IMR-90 (cell line): ENCODE data around the gene COL5A3. TPM values are rescaled to one million over a fixed set of nuclear protein-coding genes. Genes with fewer than 3 reads are reported as not detected.

Experiments
- ATAC-seq: fragments of 200-7000 bp; cut with Tn5 transposase; 2 replicates; pipeline ENCODE4 v1.9.1; 2020; ENCODE audit warnings: low read depth, mild to moderate bottlenecking, moderate library complexity
- BruUV-seq: library from RNA; stranded (reverse); fragments of 400-500 nt; replicated peaks from 2 replicates; lab custom pipeline; 2021; lab: Mats Ljungman, UMichigan
- CTCF ChIA-PET: fragments of 300-600 bp; formaldehyde crosslinking; extraction: SDS; loops from one replicate; lab custom pipeline; 2021; ENCODE audit warnings: antibody characterized with exemption; lab: Yijun Ruan, JAX
- POLR2A ChIA-PET: fragments of 300-600 bp; sonication (Branson Sonifier 250); formaldehyde crosslinking; loops from one replicate; lab custom pipeline; 2022; ENCODE audit warnings: antibody characterized with exemption; ENCODE audit not compliant: unreplicated experiment; lab: Charles Lee
- DNase-seq: peaks from one replicate; pipeline ENCODE4 v3.0.0; 2013
- H2AFZ ChIP-seq: replicated peaks from 2 replicates; pipeline ENCODE3; 2013; ENCODE audit warnings: low read length, mild to moderate bottlenecking; ENCODE audit not compliant: poor library complexity
- H2AK5ac ChIP-seq: 2 replicates; pipeline ENCODE4 v1.6.1; 2013; ENCODE audit warnings: low read depth, low read length, inconsistent platforms
- H2AK9ac ChIP-seq: replicated peaks from 2 replicates; pipeline ENCODE3; 2013; ENCODE audit warnings: mild to moderate bottlenecking, low read depth, low read length, moderate library complexity; ENCODE audit not compliant: poor library complexity
- H2BK120ac ChIP-seq: 2 replicates; pipeline ENCODE4 v1.6.1; 2013; ENCODE audit warnings: low read depth, low read length, inconsistent platforms
- H2BK15ac ChIP-seq: 3 replicates; pipeline ENCODE4 v1.6.1; 2013; ENCODE audit warnings: low read depth, low read length, inconsistent platforms
- H2BK20ac ChIP-seq: 2 replicates; pipeline ENCODE4 v1.6.1; 2013; ENCODE audit warnings: low read depth, mild to moderate bottlenecking, inconsistent platforms, low read length, moderate library complexity
- H2BK5ac ChIP-seq: 2 replicates; pipeline ENCODE4 v1.6.1; 2013; ENCODE audit warnings: mild to moderate bottlenecking, low read depth, low read length, inconsistent platforms; ENCODE audit not compliant: poor library complexity, severe bottlenecking
- H3K14ac ChIP-seq: replicated peaks from 2 replicates; pipeline ENCODE4 v1.6.1; 2013; ENCODE audit warnings: low read depth, low read length, inconsistent platforms
- H3K18ac ChIP-seq: 2 replicates; pipeline ENCODE4 v1.6.1; 2013; ENCODE audit warnings: low read depth, low read length, control low read depth
- H3K23ac ChIP-seq: 2 replicates; pipeline ENCODE4 v1.6.1; 2013; ENCODE audit warnings: low read depth, low read length, inconsistent platforms
- H3K27ac ChIP-seq: 2 replicates; pipeline ENCODE4 v1.5.1; 2013; ENCODE audit warnings: mild to moderate bottlenecking, control low read depth, low read length; ENCODE audit not compliant: insufficient read depth
- H3K27me3 ChIP-seq: 2 replicates; pipeline ENCODE4 v1.6.1; 2013; ENCODE audit warnings: low read length; ENCODE audit not compliant: control insufficient read depth, insufficient read depth
- H3K36me3 ChIP-seq: 2 replicates; pipeline ENCODE4 v1.6.1; 2013; ENCODE audit warnings: low read length, mixed read lengths; ENCODE audit not compliant: control insufficient read depth, insufficient read depth
- H3K4ac ChIP-seq: 2 replicates; pipeline ENCODE4 v1.6.1; 2013; ENCODE audit warnings: low read depth, low read length, inconsistent platforms
- H3K4me1 ChIP-seq: 2 replicates; pipeline ENCODE4 v1.6.1; 2013; ENCODE audit warnings: low read length, mixed read lengths; ENCODE audit not compliant: control insufficient read depth, insufficient read depth
- H3K4me2 ChIP-seq: 2 replicates; pipeline ENCODE4 v1.6.1; 2013; ENCODE audit warnings: low read depth, mild to moderate bottlenecking, control low read depth, low read length, moderate library complexity
- H3K4me3 ChIP-seq: 2 replicates; pipeline ENCODE4 v1.5.1; 2013; ENCODE audit warnings: low read depth, mild to moderate bottlenecking, control low read depth, low read length, moderate library complexity; ENCODE audit not compliant: insufficient read depth
- H3K56ac ChIP-seq: 2 replicates; pipeline ENCODE4 v1.6.1; 2013; ENCODE audit warnings: low read length, inconsistent platforms; ENCODE audit not compliant: insufficient read depth; ENCODE audit errors: extremely low read depth
- H3K79me1 ChIP-seq, 2 experiments: 2 replicates each; pipeline ENCODE4 v1.6.1; 2013; ENCODE audit warnings: low read length in 2 of 2, inconsistent platforms in 1 of 2, low read depth in 1 of 2
- H3K9ac ChIP-seq: 2 replicates; pipeline ENCODE4 v1.6.1; 2013; ENCODE audit warnings: low read depth, low read length, control low read depth
- H3K9me1 ChIP-seq: 2 replicates; pipeline ENCODE4 v1.6.1; 2013; ENCODE audit warnings: low read length, inconsistent platforms; ENCODE audit not compliant: insufficient read depth
- H3K9me3 ChIP-seq: 2 replicates; pipeline ENCODE4 v1.6.1; 2013; ENCODE audit warnings: low read length; ENCODE audit not compliant: control insufficient read depth, insufficient read depth
- H4K20me1 ChIP-seq: 2 replicates; pipeline ENCODE4 v1.6.1; 2013; ENCODE audit warnings: low read length, inconsistent platforms; ENCODE audit not compliant: insufficient read depth
- H4K5ac ChIP-seq: 2 replicates; pipeline ENCODE4 v1.6.1; 2013; ENCODE audit warnings: mild to moderate bottlenecking, low read depth, low read length, control low read depth
- H4K8ac ChIP-seq, 2 experiments: 2 replicates each; pipeline ENCODE4 v1.6.1; 2013; ENCODE audit warnings: low read depth in 2 of 2, low read length in 2 of 2, control low read depth in 1 of 2, inconsistent platforms in 1 of 2
- H4K91ac ChIP-seq: 2 replicates; pipeline ENCODE4 v1.6.1; 2013; ENCODE audit warnings: low read depth, low read length, inconsistent platforms; ENCODE audit not compliant: insufficient read depth
- BHLHE40 ChIP-seq: fragments of 150-350 bp; IDR thresholded peaks from 2 replicates; pipeline ENCODE4 v1.6.1; 2016; ENCODE audit warnings: mild to moderate bottlenecking, low read depth, low read length
- CEBPB ChIP-seq: IDR thresholded peaks from 2 replicates; pipeline ENCODE4 v1.6.1; 2012; ENCODE audit warnings: low read depth, low read length, improper control_type of control experiment
- CHD1 ChIP-seq: IDR thresholded peaks from 2 replicates; pipeline ENCODE4 v1.6.1; 2012; ENCODE audit warnings: low read depth, low read length, improper control_type of control experiment
- FOS ChIP-seq: fragments of 150-350 bp; IDR thresholded peaks from 2 replicates; pipeline ENCODE4 v1.6.1; 2016; ENCODE audit warnings: low read depth, low read length
- MAFK ChIP-seq: IDR thresholded peaks from 2 replicates; pipeline ENCODE4 v1.6.1; 2012; ENCODE audit warnings: low read depth, low read length, improper control_type of control experiment
- MAZ ChIP-seq: IDR thresholded peaks from 2 replicates; pipeline ENCODE4 v1.6.1; 2012; ENCODE audit warnings: low read depth, mild to moderate bottlenecking, low read length, improper control_type of control experiment, moderate library complexity, borderline replicate concordance
- NFE2L2 ChIP-seq: fragments of 150-350 bp; IDR thresholded peaks from 2 replicates; pipeline ENCODE4 v1.6.1; 2016; ENCODE audit warnings: low read depth, mild to moderate bottlenecking, low read length
- POLR2A ChIP-seq: IDR thresholded peaks from 2 replicates; pipeline ENCODE4 v1.6.1; 2012; ENCODE audit warnings: mild to moderate bottlenecking, low read depth, low read length
- RAD21 ChIP-seq: IDR thresholded peaks from 2 replicates; pipeline ENCODE4 v1.6.1; 2012; ENCODE audit warnings: low read length, improper control_type of control experiment
- RCOR1 ChIP-seq: IDR thresholded peaks from 2 replicates; pipeline ENCODE4 v1.6.1; 2012; ENCODE audit warnings: mild to moderate bottlenecking, low read length, improper control_type of control experiment; ENCODE audit not compliant: insufficient replicate concordance
- RFX5 ChIP-seq: IDR thresholded peaks from 2 replicates; pipeline ENCODE4 v1.8.0; 2012; ENCODE audit warnings: low read depth, mild to moderate bottlenecking, low read length, moderate library complexity
- SMC3 ChIP-seq: fragments of 150-350 bp; IDR thresholded peaks from 2 replicates; pipeline ENCODE4 v1.6.1; 2016; ENCODE audit warnings: low read depth, mild to moderate bottlenecking, antibody characterized with exemption, low read length, moderate library complexity
- WGBS, 2 experiments: methylation state at CpG; one replicate each; pipeline versions ENCODE4 v1.1.5 to v1.1.7; 2013; ENCODE audit warnings: missing lambda C conversion rate in 2 of 2; ENCODE audit not compliant: insufficient read length in 1 of 2; ENCODE audit errors: extremely low coverage in 2 of 2; 5-methylcytosine and 5-hydroxymethylcytosine counted together
- dilution Hi-C: fragments of 300-500 bp; cut with HindIII; formaldehyde crosslinking; loops from one replicate; pipeline ENCODE4 v1.14.3; 2018; ENCODE audit warnings: low sequenced_read_pairs; ENCODE audit not compliant: unreplicated experiment
- in situ Hi-C: fragments of 300-500 bp; cut with MboI; formaldehyde crosslinking; loops from 3 replicates; pipeline ENCODE4 v1.14.3; 2019; ENCODE audit warnings: low sequenced_read_pairs, inconsistent platforms, mixed read lengths
- intact Hi-C: fragments of 100-400 bp; cut with micrococcal nuclease; formaldehyde crosslinking; loops from 2 replicates; pipeline ENCODE4 v1.10.0; 2022
- polyA plus RNA-seq, 3 experiments: library from polyadenylated mRNA; depleted of rRNA; stranded (reverse); fragments of >200 nt; gene quantifications; 2 replicates each; pipeline ENCODE4 v1.2.3, GENCODE V29; 2012; ENCODE audit warnings: low replicate concordance in 1 of 3
- total RNA-seq: library from RNA; depleted of rRNA; stranded (reverse); fragments of >200 nt; gene quantifications from 2 replicates; pipeline ENCODE4 v1.2.3, GENCODE V29; 2012
- TF ChIP-seq, protein P1 (sequence below): fragments of 150-350 bp; IDR thresholded peaks from 2 replicates; pipeline ENCODE4 v1.6.1; 2016; ENCODE audit warnings: low read depth, mild to moderate bottlenecking, low read length, moderate library complexity, borderline replicate concordance
- TF ChIP-seq, protein P2 (sequence below): fragments of 150-350 bp; IDR thresholded peaks from 2 replicates; pipeline ENCODE4 v1.6.1; 2017; ENCODE audit warnings: mild to moderate bottlenecking, antibody characterized with exemption, low read length, low read depth
- TF ChIP-seq, protein P3 (sequence below): conservative IDR thresholded peaks from 2 replicates; pipeline ENCODE4 v1.5.1; 2012; ENCODE audit warnings: mild to moderate bottlenecking, low read depth, low read length, improper control_type of control experiment

Gene COL5A3
- total and polyA plus RNA-seq, 2 of the 4 experiments (the other 2 are of a cell fraction): 0.54 to 1.5 TPM

GRCh38 chr19:9958379-9958821 is 51.9 kb downstream of the COL5A3 start:
- Histone ChIP-seq H4K91ac (peak overlapping the region; percentile 74; the same call in 1 of the 2 replicates), H3K79me1 (no peaks in the 10 kb centered on the region), H3K18ac (peak overlapping the region; percentile 89), H3K9me3 (no peaks in the 10 kb centered on the region), H3K27me3 (no peaks in the 10 kb centered on the region), H3K4me1 (peaks cover 5% of the 10 kb centered on the region), H3K23ac (no peak overlapping the region), H4K8ac (peak overlapping the region in 1 of 2 experiments; percentile 46; a peak in 1 of 4 replicates), H2AFZ (no peak overlapping the region), H3K4ac (peak overlapping the region; percentile 87), H2BK15ac (peak overlapping the region; percentile 64; the same call in 1 of the 3 replicates), H3K36me3 (no peaks in the 10 kb centered on the region; the same call in 1 of the 2 replicates), H3K9me1 (peaks cover 4% of the 10 kb centered on the region), H3K27ac (peak overlapping the region; percentile 64; the same call in 1 of the 2 replicates), H4K20me1 (no peaks in the 10 kb centered on the region; the same call in 1 of the 2 replicates), H3K4me3 (no peak overlapping the region), H3K14ac (peak overlapping the region; percentile 87), H2BK120ac (peak overlapping the region; percentile 90), H3K56ac (no peak overlapping the region; the same call in 1 of the 2 replicates), H3K9ac (peak overlapping the region; percentile 66), H2AK5ac (peak overlapping the region; percentile 89; the same call in 1 of the 2 replicates), H4K5ac (peak overlapping the region; percentile 73), H2BK20ac (peak overlapping the region; percentile 83), H2BK5ac (peak overlapping the region; percentile 33), H2AK9ac (no peak overlapping the region), H3K4me2 (peak overlapping the region; percentile 65)
- in situ Hi-C loops (no loop called here), intact Hi-C loops (no loop called here), dilution Hi-C loops (no loop called here)
- no CpG with 5 or more reads among the region's 1 CpG for whole genome bisulfite sequencing, 2 experiments
- CTCF ChIA-PET: interaction anchor here (0.6 to 1.2 kb wide), 4 partner anchors 13 to 69 kb away, joined by 3 to 4 read pairs (median 4); no protein-coding TSS in a partner anchor
- peak; percentile 91 for DNase-seq
- peak; percentile 96 for ATAC-seq
- POLR2A ChIA-PET: interaction anchor here (0.6 kb wide), 1 partner anchor 608 kb away, joined by 3 read pairs; no protein-coding TSS in a partner anchor
- no TSS peak for BruUV-seq
- TF ChIP-seq BHLHE40: no peak
- no peak for TF ChIP-seq FOS
- TF ChIP-seq, protein P1, sequence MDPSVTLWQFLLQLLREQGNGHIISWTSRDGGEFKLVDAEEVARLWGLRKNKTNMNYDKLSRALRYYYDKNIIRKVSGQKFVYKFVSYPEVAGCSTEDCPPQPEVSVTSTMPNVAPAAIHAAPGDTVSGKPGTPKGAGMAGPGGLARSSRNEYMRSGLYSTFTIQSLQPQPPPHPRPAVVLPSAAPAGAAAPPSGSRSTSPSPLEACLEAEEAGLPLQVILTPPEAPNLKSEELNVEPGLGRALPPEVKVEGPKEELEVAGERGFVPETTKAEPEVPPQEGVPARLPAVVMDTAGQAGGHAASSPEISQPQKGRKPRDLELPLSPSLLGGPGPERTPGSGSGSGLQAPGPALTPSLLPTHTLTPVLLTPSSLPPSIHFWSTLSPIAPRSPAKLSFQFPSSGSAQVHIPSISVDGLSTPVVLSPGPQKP: no peak
- no peak for TF ChIP-seq POLR2A
- TF ChIP-seq MAFK: no peak
- TF ChIP-seq CEBPB: peak; percentile 93
- peak; percentile 17; the same call in 1 of the 2 replicates for TF ChIP-seq MAZ
- no peak for TF ChIP-seq RAD21
- no peak for TF ChIP-seq RCOR1
- TF ChIP-seq, protein P2, sequence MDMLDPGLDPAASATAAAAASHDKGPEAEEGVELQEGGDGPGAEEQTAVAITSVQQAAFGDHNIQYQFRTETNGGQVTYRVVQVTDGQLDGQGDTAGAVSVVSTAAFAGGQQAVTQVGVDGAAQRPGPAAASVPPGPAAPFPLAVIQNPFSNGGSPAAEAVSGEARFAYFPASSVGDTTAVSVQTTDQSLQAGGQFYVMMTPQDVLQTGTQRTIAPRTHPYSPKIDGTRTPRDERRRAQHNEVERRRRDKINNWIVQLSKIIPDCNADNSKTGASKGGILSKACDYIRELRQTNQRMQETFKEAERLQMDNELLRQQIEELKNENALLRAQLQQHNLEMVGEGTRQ: no peak
- TF ChIP-seq CHD1: no peak
- TF ChIP-seq, protein P3, sequence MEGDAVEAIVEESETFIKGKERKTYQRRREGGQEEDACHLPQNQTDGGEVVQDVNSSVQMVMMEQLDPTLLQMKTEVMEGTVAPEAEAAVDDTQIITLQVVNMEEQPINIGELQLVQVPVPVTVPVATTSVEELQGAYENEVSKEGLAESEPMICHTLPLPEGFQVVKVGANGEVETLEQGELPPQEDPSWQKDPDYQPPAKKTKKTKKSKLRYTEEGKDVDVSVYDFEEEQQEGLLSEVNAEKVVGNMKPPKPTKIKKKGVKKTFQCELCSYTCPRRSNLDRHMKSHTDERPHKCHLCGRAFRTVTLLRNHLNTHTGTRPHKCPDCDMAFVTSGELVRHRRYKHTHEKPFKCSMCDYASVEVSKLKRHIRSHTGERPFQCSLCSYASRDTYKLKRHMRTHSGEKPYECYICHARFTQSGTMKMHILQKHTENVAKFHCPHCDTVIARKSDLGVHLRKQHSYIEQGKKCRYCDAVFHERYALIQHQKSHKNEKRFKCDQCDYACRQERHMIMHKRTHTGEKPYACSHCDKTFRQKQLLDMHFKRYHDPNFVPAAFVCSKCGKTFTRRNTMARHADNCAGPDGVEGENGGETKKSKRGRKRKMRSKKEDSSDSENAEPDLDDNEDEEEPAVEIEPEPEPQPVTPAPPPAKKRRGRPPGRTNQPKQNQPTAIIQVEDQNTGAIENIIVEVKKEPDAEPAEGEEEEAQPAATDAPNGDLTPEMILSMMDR: no peak
- TF ChIP-seq RFX5: no peak
- no peak for TF ChIP-seq NFE2L2
- TF ChIP-seq SMC3: no peak
